GM23338 (cell line): ENCODE measurements around the gene RGP1. TPM values are rescaled to one million over a fixed set of nuclear protein-coding genes. Genes with fewer than 3 reads are reported as not detected.

Source experiments
- ATAC-seq: fragments of 200-7000 bp; cut with Tn5 transposase; 3 replicates; pipeline ENCODE4 v1.9.1; 2020
- DNase-seq: peaks from one replicate; pipeline ENCODE4 v3.0.0-alpha.2; 2015; ENCODE audit warnings: low spot score
- H2AFZ ChIP-seq: fragments of 200-600 bp; sonication (generic); 2 replicates; pipeline ENCODE4 v1.8.0; 2016; ENCODE audit warnings: antibody characterized with exemption, mild to moderate bottlenecking, moderate library complexity
- H3F3A ChIP-seq: fragments of 200-600 bp; sonication (generic); replicated peaks from 2 replicates; pipeline ENCODE4 v1.8.0; 2017; ENCODE audit warnings: antibody characterized with exemption, mixed run types, low read depth
- H3K27ac ChIP-seq: fragments of 200-600 bp; sonication (generic); 2 replicates; pipeline ENCODE4 v1.6.1; 2016; ENCODE audit warnings: low read depth
- H3K27me3 ChIP-seq: fragments of 200-600 bp; sonication (generic); 2 replicates; pipeline ENCODE4 v1.8.0; 2016; ENCODE audit warnings: mild to moderate bottlenecking, mixed run types, moderate library complexity; ENCODE audit not compliant: insufficient read depth
- H3K36me3 ChIP-seq: fragments of 200-600 bp; sonication (generic); 2 replicates; pipeline ENCODE4 v1.8.0; 2016; ENCODE audit warnings: mild to moderate bottlenecking; ENCODE audit not compliant: insufficient read depth
- H3K4me1 ChIP-seq: fragments of 200-600 bp; sonication (generic); 2 replicates; pipeline ENCODE4 v1.8.0; 2016; ENCODE audit warnings: mild to moderate bottlenecking, moderate library complexity; ENCODE audit not compliant: insufficient read depth
- H3K4me2 ChIP-seq: fragments of 200-600 bp; sonication (generic); 2 replicates; pipeline ENCODE4 v1.7.1; 2017; ENCODE audit warnings: mixed run types
- H3K4me3 ChIP-seq: fragments of 200-600 bp; sonication (generic); 2 replicates; pipeline ENCODE4 v1.6.1; 2016; ENCODE audit warnings: mixed run types
- H3K79me2 ChIP-seq: fragments of 200-600 bp; sonication (generic); replicated peaks from 2 replicates; pipeline ENCODE4 v1.8.0; 2017; ENCODE audit warnings: mild to moderate bottlenecking; ENCODE audit not compliant: insufficient read depth
- H3K9me2 ChIP-seq: fragments of 200-600 bp; sonication (generic); 2 replicates; pipeline ENCODE4 v1.8.0; 2017; ENCODE audit not compliant: insufficient read depth
- H4K20me1 ChIP-seq: fragments of 200-600 bp; sonication (generic); replicated peaks from 2 replicates; pipeline ENCODE4 v1.8.0; 2017; ENCODE audit warnings: mild to moderate bottlenecking; ENCODE audit not compliant: insufficient read depth
- H3K27ac Mint-ChIP-seq: 2 replicates; pipeline ENCODE4 v1.8.0; 2020; ENCODE audit warnings: inconsistent platforms, mild to moderate bottlenecking, moderate library complexity, mixed read lengths
- H3K27me3 Mint-ChIP-seq: 3 replicates; pipeline ENCODE4 v1.8.0; 2022; ENCODE audit warnings: low read depth, mild to moderate bottlenecking, moderate library complexity, mixed read lengths, inconsistent platforms; ENCODE audit not compliant: insufficient read depth, poor library complexity
- H3K36me3 Mint-ChIP-seq: 3 replicates; pipeline ENCODE4 v1.8.0; 2021; ENCODE audit warnings: low read depth, mild to moderate bottlenecking, inconsistent platforms, moderate library complexity, mixed read lengths
- H3K4me1 Mint-ChIP-seq: 3 replicates; pipeline ENCODE4 v1.8.0; 2020; ENCODE audit warnings: mild to moderate bottlenecking, inconsistent platforms, mixed read lengths
- H3K4me3 Mint-ChIP-seq: 3 replicates; pipeline ENCODE4 v1.8.0; 2021; ENCODE audit warnings: moderate library complexity, mild to moderate bottlenecking, inconsistent platforms, mixed read lengths
- H3K9me3 Mint-ChIP-seq: 3 replicates; pipeline ENCODE4 v1.8.0; 2020; ENCODE audit warnings: moderate library complexity, mild to moderate bottlenecking, inconsistent platforms, mixed read lengths
- CREB1 ChIP-seq: fragments of 250-450 bp; sonication (Bioruptor Pico); IDR thresholded peaks from 2 replicates; pipeline ENCODE4 v1.5.0; 2020; ENCODE audit warnings: low read depth, mild to moderate bottlenecking, moderate library complexity
- EZH2 ChIP-seq: fragments of 200-600 bp; sonication (generic); IDR thresholded peaks from one replicate; pipeline ENCODE4 v1.8.0; 2017; ENCODE audit warnings: antibody characterized with exemption, mild to moderate bottlenecking, low read depth; ENCODE audit not compliant: unreplicated experiment
- EZH2phosphoT487 ChIP-seq: fragments of 200-600 bp; sonication (generic); IDR thresholded peaks from one replicate; pipeline ENCODE4 v1.8.1; 2018; ENCODE audit warnings: antibody characterized with exemption; ENCODE audit not compliant: unreplicated experiment
- JUNB ChIP-seq: IDR thresholded peaks from one replicate; pipeline ENCODE4 v1.6.1; 2016; ENCODE audit warnings: antibody characterized with exemption; ENCODE audit not compliant: unreplicated experiment
- NANOG ChIP-seq: IDR thresholded peaks from 2 replicates; pipeline ENCODE4 v1.6.1; 2016; ENCODE audit warnings: antibody characterized with exemption, borderline replicate concordance
- POLR2AphosphoS5 ChIP-seq: IDR thresholded peaks from 2 replicates; pipeline ENCODE4 v1.6.1; 2016; ENCODE audit warnings: antibody characterized with exemption, low read depth
- STAT1 ChIP-seq: IDR thresholded peaks from one replicate; pipeline ENCODE4 v1.6.1; 2016; ENCODE audit warnings: antibody characterized with exemption; ENCODE audit not compliant: unreplicated experiment
- ZNF114 ChIP-seq: fragments of 250-450 bp; sonication (Bioruptor Pico); IDR thresholded peaks from 2 replicates; pipeline ENCODE4 v1.5.0; 2020; ENCODE audit warnings: mild to moderate bottlenecking, moderate library complexity
- ZNF331 ChIP-seq: fragments of 250-450 bp; sonication (Bioruptor Pico); IDR thresholded peaks from 2 replicates; pipeline ENCODE4 v1.5.0; 2020; ENCODE audit warnings: low read depth, mild to moderate bottlenecking, moderate library complexity
- polyA plus RNA-seq: library from polyadenylated mRNA; unstranded; fragments of >200 nt; fragmentation: Nextera tagmentation; extraction: Ambion mirVana; gene quantifications from 2 replicates; pipeline ENCODE4 v1.2.1, GENCODE V29; 2016
- total RNA-seq: library from RNA; depleted of rRNA; stranded (reverse); fragments of >200 nt; shearing (Covaris generic); gene quantifications from 2 replicates; pipeline ENCODE4 v1.2.3, GENCODE V29; 2014
- TF ChIP-seq, protein P1 (sequence below): IDR thresholded peaks from 2 replicates; pipeline ENCODE4 v1.6.1; 2016; ENCODE audit warnings: antibody characterized with exemption
- TF ChIP-seq, protein P2 (sequence below), 2 experiments: fragments of 200-600 bp in 1 of 2; sonication (generic) in 1 of 2; conservative IDR thresholded peaks; 2 replicates each; pipeline versions ENCODE4 v1.5.1 to v1.6.1; 2016 to 2017; ENCODE audit warnings: antibody characterized with exemption in 2 of 2, low read depth in 2 of 2, mild to moderate bottlenecking in 2 of 2, moderate library complexity in 1 of 2
- TF ChIP-seq, protein P3 (sequence below): IDR thresholded peaks from one replicate; pipeline ENCODE4 v1.6.1; 2018; ENCODE audit warnings: antibody characterized with exemption; ENCODE audit not compliant: unreplicated experiment
- TF ChIP-seq, protein P4 (sequence below): fragments of 250-450 bp; sonication (Bioruptor Pico); IDR thresholded peaks from 2 replicates; pipeline ENCODE4 v1.5.0; 2020; ENCODE audit warnings: mild to moderate bottlenecking, moderate library complexity

The RGP1 gene
- total and polyA plus RNA-seq, 2 experiments from 2014 or later: 2.8 to 16.0 TPM

DNA sequence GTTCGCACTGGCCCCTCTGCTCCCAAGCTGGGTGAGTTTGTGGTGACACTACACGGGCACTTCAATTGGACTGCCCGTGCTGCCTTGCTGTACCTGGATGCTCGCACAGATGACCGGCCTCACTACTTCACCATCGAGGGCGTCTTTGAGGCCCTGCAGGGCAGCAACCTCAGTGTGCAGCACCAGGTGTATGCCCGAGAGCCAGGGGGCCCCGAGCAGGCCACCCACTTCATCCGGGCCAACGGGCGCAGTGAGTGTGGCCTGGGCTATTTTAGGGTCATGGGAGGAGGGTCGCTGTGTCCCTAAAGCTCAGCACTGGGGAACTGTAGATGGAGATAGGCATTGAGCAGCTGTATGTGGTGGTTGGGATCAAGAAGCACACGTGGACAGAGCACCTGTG lies 43.7 kb downstream of the RGP1 start:
- H3K27ac Mint-ChIP-seq: no peak overlapping the region
- no peak overlapping the region for H3K4me3 ChIP-seq
- no peak for ATAC-seq

More for the DNA sequence above, 43.7 kb downstream of the RGP1 start:
- 0 out of 2 replicates have a peak, but pooled peaks cover 3% of the 10 kb centered on the region for H3F3A ChIP-seq
- peak overlapping the region; percentile 43; the same call in 1 of the 3 replicates for H3K4me3 Mint-ChIP-seq
- H3K79me2 ChIP-seq: no peaks in the 10 kb centered on the region
- no peak for TF ChIP-seq NANOG
- TF ChIP-seq, protein P1, sequence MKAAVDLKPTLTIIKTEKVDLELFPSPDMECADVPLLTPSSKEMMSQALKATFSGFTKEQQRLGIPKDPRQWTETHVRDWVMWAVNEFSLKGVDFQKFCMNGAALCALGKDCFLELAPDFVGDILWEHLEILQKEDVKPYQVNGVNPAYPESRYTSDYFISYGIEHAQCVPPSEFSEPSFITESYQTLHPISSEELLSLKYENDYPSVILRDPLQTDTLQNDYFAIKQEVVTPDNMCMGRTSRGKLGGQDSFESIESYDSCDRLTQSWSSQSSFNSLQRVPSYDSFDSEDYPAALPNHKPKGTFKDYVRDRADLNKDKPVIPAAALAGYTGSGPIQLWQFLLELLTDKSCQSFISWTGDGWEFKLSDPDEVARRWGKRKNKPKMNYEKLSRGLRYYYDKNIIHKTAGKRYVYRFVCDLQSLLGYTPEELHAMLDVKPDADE: no peak
- no peak for TF ChIP-seq EZH2
- no peak for TF ChIP-seq EZH2phosphoT487
- TF ChIP-seq JUNB: no peak
- TF ChIP-seq, protein P2, sequence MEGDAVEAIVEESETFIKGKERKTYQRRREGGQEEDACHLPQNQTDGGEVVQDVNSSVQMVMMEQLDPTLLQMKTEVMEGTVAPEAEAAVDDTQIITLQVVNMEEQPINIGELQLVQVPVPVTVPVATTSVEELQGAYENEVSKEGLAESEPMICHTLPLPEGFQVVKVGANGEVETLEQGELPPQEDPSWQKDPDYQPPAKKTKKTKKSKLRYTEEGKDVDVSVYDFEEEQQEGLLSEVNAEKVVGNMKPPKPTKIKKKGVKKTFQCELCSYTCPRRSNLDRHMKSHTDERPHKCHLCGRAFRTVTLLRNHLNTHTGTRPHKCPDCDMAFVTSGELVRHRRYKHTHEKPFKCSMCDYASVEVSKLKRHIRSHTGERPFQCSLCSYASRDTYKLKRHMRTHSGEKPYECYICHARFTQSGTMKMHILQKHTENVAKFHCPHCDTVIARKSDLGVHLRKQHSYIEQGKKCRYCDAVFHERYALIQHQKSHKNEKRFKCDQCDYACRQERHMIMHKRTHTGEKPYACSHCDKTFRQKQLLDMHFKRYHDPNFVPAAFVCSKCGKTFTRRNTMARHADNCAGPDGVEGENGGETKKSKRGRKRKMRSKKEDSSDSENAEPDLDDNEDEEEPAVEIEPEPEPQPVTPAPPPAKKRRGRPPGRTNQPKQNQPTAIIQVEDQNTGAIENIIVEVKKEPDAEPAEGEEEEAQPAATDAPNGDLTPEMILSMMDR (conservative IDR thresholded peaks at IDR 0.05; ENCODE audit: low read depth in 2 of 2): no peak
- TF ChIP-seq, protein P3, sequence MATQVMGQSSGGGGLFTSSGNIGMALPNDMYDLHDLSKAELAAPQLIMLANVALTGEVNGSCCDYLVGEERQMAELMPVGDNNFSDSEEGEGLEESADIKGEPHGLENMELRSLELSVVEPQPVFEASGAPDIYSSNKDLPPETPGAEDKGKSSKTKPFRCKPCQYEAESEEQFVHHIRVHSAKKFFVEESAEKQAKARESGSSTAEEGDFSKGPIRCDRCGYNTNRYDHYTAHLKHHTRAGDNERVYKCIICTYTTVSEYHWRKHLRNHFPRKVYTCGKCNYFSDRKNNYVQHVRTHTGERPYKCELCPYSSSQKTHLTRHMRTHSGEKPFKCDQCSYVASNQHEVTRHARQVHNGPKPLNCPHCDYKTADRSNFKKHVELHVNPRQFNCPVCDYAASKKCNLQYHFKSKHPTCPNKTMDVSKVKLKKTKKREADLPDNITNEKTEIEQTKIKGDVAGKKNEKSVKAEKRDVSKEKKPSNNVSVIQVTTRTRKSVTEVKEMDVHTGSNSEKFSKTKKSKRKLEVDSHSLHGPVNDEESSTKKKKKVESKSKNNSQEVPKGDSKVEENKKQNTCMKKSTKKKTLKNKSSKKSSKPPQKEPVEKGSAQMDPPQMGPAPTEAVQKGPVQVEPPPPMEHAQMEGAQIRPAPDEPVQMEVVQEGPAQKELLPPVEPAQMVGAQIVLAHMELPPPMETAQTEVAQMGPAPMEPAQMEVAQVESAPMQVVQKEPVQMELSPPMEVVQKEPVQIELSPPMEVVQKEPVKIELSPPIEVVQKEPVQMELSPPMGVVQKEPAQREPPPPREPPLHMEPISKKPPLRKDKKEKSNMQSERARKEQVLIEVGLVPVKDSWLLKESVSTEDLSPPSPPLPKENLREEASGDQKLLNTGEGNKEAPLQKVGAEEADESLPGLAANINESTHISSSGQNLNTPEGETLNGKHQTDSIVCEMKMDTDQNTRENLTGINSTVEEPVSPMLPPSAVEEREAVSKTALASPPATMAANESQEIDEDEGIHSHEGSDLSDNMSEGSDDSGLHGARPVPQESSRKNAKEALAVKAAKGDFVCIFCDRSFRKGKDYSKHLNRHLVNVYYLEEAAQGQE: no peak
- no peak for TF ChIP-seq STAT1
- no peak for TF ChIP-seq CREB1
- no peak for TF ChIP-seq POLR2AphosphoS5
- TF ChIP-seq, protein P4, sequence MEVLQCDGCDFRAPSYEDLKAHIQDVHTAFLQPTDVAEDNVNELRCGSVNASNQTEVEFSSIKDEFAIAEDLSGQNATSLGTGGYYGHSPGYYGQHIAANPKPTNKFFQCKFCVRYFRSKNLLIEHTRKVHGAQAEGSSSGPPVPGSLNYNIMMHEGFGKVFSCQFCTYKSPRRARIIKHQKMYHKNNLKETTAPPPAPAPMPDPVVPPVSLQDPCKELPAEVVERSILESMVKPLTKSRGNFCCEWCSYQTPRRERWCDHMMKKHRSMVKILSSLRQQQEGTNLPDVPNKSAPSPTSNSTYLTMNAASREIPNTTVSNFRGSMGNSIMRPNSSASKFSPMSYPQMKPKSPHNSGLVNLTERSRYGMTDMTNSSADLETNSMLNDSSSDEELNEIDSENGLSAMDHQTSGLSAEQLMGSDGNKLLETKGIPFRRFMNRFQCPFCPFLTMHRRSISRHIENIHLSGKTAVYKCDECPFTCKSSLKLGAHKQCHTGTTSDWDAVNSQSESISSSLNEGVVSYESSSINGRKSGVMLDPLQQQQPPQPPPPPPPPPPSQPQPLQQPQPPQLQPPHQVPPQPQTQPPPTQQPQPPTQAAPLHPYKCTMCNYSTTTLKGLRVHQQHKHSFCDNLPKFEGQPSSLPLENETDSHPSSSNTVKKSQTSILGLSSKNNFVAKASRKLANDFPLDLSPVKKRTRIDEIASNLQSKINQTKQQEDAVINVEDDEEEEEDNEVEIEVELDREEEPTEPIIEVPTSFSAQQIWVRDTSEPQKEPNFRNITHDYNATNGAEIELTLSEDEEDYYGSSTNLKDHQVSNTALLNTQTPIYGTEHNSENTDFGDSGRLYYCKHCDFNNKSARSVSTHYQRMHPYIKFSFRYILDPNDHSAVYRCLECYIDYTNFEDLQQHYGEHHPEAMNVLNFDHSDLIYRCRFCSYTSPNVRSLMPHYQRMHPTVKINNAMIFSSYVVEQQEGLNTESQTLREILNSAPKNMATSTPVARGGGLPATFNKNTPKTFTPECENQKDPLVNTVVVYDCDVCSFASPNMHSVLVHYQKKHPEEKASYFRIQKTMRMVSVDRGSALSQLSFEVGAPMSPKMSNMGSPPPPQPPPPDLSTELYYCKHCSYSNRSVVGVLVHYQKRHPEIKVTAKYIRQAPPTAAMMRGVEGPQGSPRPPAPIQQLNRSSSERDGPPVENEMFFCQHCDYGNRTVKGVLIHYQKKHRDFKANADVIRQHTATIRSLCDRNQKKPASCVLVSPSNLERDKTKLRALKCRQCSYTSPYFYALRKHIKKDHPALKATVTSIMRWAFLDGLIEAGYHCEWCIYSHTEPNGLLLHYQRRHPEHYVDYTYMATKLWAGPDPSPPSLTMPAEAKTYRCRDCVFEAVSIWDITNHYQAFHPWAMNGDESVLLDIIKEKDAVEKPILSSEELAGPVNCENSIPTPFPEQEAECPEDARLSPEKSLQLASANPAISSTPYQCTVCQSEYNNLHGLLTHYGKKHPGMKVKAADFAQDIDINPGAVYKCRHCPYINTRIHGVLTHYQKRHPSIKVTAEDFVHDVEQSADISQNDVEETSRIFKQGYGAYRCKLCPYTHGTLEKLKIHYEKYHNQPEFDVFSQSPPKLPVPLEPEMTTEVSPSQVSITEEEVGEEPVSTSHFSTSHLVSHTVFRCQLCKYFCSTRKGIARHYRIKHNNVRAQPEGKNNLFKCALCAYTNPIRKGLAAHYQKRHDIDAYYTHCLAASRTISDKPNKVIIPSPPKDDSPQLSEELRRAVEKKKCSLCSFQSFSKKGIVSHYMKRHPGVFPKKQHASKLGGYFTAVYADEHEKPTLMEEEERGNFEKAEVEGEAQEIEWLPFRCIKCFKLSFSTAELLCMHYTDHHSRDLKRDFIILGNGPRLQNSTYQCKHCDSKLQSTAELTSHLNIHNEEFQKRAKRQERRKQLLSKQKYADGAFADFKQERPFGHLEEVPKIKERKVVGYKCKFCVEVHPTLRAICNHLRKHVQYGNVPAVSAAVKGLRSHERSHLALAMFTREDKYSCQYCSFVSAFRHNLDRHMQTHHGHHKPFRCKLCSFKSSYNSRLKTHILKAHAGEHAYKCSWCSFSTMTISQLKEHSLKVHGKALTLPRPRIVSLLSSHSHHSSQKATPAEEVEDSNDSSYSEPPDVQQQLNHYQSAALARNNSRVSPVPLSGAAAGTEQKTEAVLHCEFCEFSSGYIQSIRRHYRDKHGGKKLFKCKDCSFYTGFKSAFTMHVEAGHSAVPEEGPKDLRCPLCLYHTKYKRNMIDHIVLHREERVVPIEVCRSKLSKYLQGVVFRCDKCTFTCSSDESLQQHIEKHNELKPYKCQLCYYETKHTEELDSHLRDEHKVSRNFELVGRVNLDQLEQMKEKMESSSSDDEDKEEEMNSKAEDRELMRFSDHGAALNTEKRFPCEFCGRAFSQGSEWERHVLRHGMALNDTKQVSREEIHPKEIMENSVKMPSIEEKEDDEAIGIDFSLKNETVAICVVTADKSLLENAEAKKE: no peak
- no peak for TF ChIP-seq ZNF114 (CRISPR knock-in tag)
- TF ChIP-seq ZNF331 (CRISPR knock-in tag): no peak
- H3K36me3 ChIP-seq: 0 out of 2 replicates have a peak, but pooled peaks cover 2% of the 10 kb centered on the region
- H3K4me1 Mint-ChIP-seq: peaks cover 23% of the 10 kb centered on the region
- H3K9me3 Mint-ChIP-seq: no peaks in the 10 kb centered on the region
- no peaks in the 10 kb centered on the region for H3K9me2 ChIP-seq
- 0 out of 3 replicates have a peak, but pooled peaks cover under 1% of the 10 kb centered on the region for H3K36me3 Mint-ChIP-seq
- no peaks in the 10 kb centered on the region; the same call in 1 of the 2 replicates for H4K20me1 ChIP-seq
- peaks cover 7% of the 10 kb centered on the region; the same call in 1 of the 2 replicates for H3K27me3 ChIP-seq
- H3K27me3 Mint-ChIP-seq: peaks cover 14% of the 10 kb centered on the region
- H2AFZ ChIP-seq: no peak overlapping the region
- no peak overlapping the region for H3K27ac ChIP-seq
- peaks cover 15% of the 10 kb centered on the region for H3K4me1 ChIP-seq
- no peak for DNase-seq
- H3K4me2 ChIP-seq: no peak overlapping the region
